ENCODE data around the gene PTPRCAP.

DNA sequence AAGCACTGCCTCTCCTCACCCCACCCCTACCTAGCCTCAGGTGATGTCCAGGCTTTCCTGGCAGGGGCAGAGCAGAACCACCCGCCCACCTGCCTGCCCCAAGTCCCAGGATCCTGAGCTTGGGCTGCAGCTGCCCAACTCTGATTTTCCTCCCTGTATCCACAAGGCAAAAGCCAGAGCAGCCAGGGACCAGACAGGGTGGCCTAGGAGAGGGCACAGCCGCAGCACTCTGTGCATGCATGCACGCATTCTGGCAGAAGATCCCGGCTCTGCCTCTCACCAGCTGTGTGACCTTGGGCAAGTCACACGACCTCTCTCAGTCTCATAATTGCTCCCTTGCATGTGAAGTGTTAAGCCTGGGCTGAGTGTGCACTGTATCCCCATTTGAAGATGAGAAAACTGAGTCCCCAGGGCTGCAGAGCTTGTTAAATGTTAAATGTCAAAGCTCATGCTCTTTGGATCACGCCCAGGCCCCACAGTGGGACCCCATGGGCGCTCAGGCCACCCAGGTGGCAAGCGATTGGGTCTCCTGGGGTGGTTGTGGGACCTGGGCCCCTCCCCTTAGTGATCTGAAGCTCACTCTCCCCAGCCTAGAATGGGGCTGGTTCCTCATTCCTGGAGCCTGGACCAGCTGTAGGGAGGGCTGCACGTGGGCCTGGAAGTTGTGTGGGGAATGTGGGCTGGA lies 24.8 kb downstream of the PTPRCAP start:
- no peak for TF ChIP-seq ZBTB7A (IDR thresholded peaks at IDR 0.05; ENCODE audit: low read depth)
- TF ChIP-seq CREB1 (IDR thresholded peaks at IDR 0.05; ENCODE audit: low read depth) = no peak
- TF ChIP-seq YY1 (IDR thresholded peaks at IDR 0.05; ENCODE audit: low read depth) = no peak
- TF ChIP-seq TAF1 (IDR thresholded peaks at IDR 0.05; ENCODE audit: low read depth) = no peak
- TF ChIP-seq FOXM1 (IDR thresholded peaks at IDR 0.05; ENCODE audit: borderline replicate concordance, low read depth) = no peak
- TF ChIP-seq, protein P1, sequence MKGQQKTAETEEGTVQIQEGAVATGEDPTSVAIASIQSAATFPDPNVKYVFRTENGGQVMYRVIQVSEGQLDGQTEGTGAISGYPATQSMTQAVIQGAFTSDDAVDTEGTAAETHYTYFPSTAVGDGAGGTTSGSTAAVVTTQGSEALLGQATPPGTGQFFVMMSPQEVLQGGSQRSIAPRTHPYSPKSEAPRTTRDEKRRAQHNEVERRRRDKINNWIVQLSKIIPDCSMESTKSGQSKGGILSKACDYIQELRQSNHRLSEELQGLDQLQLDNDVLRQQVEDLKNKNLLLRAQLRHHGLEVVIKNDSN (IDR thresholded peaks at IDR 0.05) = no peak
- no peak for TF ChIP-seq EP300 (IDR thresholded peaks at IDR 0.05; ENCODE audit: borderline replicate concordance)
- TF ChIP-seq, protein P2, sequence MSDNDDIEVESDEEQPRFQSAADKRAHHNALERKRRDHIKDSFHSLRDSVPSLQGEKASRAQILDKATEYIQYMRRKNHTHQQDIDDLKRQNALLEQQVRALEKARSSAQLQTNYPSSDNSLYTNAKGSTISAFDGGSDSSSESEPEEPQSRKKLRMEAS (IDR thresholded peaks at IDR 0.05) = no peak
